GM12864 (cell line): ENCODE results near the gene SEMA5B.

ENCODE experiments used
- DNase-seq: peaks from one replicate; pipeline ENCODE4 v3.0.0-alpha.2; 2011; ENCODE audit warnings: low read depth
- H3K4me3 ChIP-seq: 2 replicates; pipeline ENCODE4 v1.5.1; 2011; ENCODE audit warnings: mild to moderate bottlenecking, low read depth, low read length, control low read depth
- CTCF ChIP-seq: IDR thresholded peaks from 2 replicates; pipeline ENCODE4 v1.5.1; 2011; ENCODE audit warnings: low read depth, mild to moderate bottlenecking, moderate library complexity, low read length, control low read depth, inconsistent platforms; ENCODE audit errors: missing control alignments

SEMA5B gene

GRCh38 chr3:122886251-122886650 is 141.3 kb downstream of the SEMA5B start:
- H3K4me3 ChIP-seq: no peak overlapping the region
- no peak for DNase-seq
- TF ChIP-seq CTCF: no peak

- no peak for DNase-seq
- no peak overlapping the region for H3K4me3 ChIP-seq
- no peak for TF ChIP-seq CTCF
Measured at GRCh38 chr3:122882361-122882947, 145.1 kb downstream of the SEMA5B start.

- no peak for TF ChIP-seq CTCF
- H3K4me3 ChIP-seq: no peak overlapping the region
- no peak for DNase-seq
Measured at GRCh38 chr3:122880624-122881023, 146.9 kb downstream of the SEMA5B start.

GRCh38 chr3:122880173-122880572 is 147.4 kb downstream of the SEMA5B start:
- DNase-seq: no peak
- TF ChIP-seq CTCF: no peak
- no peak overlapping the region for H3K4me3 ChIP-seq

- no peak for TF ChIP-seq CTCF
- no peak for DNase-seq
- no peak overlapping the region for H3K4me3 ChIP-seq
Measured at GRCh38 chr3:122875547-122876127, 151.9 kb downstream of the SEMA5B start.

GRCh38 chr3:122873741-122874515 is 153.6 kb downstream of the SEMA5B start:
- DNase-seq: no peak
- H3K4me3 ChIP-seq: no peak overlapping the region

More at GRCh38 chr3:122873741-122874515, 153.6 kb downstream of the SEMA5B start:
- no peak for TF ChIP-seq CTCF
